ENCODE measurements around the gene SLC16A2. TPM values are rescaled to one million over a fixed set of nuclear protein-coding genes. Genes with fewer than 3 reads are reported as not detected.

SLC16A2 gene
- total RNA-seq, 1 experiment from 2014 or later, result 0.32 TPM

DNA sequence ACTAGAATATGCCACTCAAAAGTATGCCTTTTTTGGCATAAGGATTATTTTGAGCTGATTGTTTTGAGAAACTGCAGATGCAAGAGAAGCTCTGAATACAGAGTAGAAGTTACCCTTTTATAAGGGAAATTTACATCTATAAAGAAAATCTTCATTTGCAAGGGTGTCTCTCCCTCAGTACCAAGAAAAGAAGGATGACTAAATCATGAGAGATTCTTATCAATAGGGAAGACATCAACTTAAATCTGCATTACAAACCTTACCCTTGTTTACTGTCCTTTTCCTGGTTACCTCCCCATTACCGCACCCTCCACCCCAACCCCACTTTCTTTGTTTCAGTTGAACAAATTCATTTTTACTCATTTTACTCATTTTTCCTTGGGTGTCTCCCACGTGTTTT is 130.6 kb downstream of the SLC16A2 start:
- ChIA-PET RAD21 (ENCODE audit: low non-redundant PET in 1 of 2, low total read pairs in 2 of 2, uncharacterized antibody in 2 of 2, unreplicated experiment in 2 of 2) (no interaction called here), POLR2A (no interaction called here), CTCF (no interaction called here)
- H3K9me2 ChIP-seq (ENCODE audit: insufficient read depth), result no peaks in the 10 kb centered on the region
- no peaks in the 10 kb centered on the region for H4K20me1 ChIP-seq (ENCODE audit: insufficient read depth)
- no peak overlapping the region for H3K4me3 ChIP-seq (replicated peaks in 1 of 2; ENCODE audit: low read depth in 1 of 2, low read length in 2 of 2)
- H3K27ac ChIP-seq (ENCODE audit: low read depth, low read length), result no peak overlapping the region
- H3K9ac ChIP-seq (ENCODE audit: low read length), result no peak overlapping the region
- BruUV-seq (replicated peaks), result no TSS peak
- intact Hi-C loops (cut with micrococcal nuclease), result loop anchor here (5.0 to 10.0 kb wide), 3 partner anchors 210 to 1053 kb away; no protein-coding TSS in a partner anchor
- TF ChIP-seq POLR2AphosphoS5 (IDR thresholded peaks at IDR 0.05; ENCODE audit: low read depth, low read length), result no peak
- TF ChIP-seq, protein P1, sequence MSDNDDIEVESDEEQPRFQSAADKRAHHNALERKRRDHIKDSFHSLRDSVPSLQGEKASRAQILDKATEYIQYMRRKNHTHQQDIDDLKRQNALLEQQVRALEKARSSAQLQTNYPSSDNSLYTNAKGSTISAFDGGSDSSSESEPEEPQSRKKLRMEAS (IDR thresholded peaks at IDR 0.05), result no peak
- no peak for TF ChIP-seq ZNF274 (IDR thresholded peaks at IDR 0.05; ENCODE audit: low read depth, low read length)
- TF ChIP-seq EZH2phosphoT487 (IDR thresholded peaks at IDR 0.05; ENCODE audit: borderline replicate concordance), result no peak
- no peak for TF ChIP-seq EZH2 (IDR thresholded peaks at IDR 0.05)
- no peak for TF ChIP-seq SRF (IDR thresholded peaks at IDR 0.05; ENCODE audit: low read depth)
- TF ChIP-seq, protein P2, sequence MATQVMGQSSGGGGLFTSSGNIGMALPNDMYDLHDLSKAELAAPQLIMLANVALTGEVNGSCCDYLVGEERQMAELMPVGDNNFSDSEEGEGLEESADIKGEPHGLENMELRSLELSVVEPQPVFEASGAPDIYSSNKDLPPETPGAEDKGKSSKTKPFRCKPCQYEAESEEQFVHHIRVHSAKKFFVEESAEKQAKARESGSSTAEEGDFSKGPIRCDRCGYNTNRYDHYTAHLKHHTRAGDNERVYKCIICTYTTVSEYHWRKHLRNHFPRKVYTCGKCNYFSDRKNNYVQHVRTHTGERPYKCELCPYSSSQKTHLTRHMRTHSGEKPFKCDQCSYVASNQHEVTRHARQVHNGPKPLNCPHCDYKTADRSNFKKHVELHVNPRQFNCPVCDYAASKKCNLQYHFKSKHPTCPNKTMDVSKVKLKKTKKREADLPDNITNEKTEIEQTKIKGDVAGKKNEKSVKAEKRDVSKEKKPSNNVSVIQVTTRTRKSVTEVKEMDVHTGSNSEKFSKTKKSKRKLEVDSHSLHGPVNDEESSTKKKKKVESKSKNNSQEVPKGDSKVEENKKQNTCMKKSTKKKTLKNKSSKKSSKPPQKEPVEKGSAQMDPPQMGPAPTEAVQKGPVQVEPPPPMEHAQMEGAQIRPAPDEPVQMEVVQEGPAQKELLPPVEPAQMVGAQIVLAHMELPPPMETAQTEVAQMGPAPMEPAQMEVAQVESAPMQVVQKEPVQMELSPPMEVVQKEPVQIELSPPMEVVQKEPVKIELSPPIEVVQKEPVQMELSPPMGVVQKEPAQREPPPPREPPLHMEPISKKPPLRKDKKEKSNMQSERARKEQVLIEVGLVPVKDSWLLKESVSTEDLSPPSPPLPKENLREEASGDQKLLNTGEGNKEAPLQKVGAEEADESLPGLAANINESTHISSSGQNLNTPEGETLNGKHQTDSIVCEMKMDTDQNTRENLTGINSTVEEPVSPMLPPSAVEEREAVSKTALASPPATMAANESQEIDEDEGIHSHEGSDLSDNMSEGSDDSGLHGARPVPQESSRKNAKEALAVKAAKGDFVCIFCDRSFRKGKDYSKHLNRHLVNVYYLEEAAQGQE (IDR thresholded peaks at IDR 0.05; ENCODE audit: low read depth), result no peak
- TF ChIP-seq JUND (IDR thresholded peaks at IDR 0.05), result no peak
- no peak for TF ChIP-seq FOSL1 (IDR thresholded peaks at IDR 0.05; ENCODE audit: low read depth)
- TF ChIP-seq ELF1 (IDR thresholded peaks at IDR 0.05; ENCODE audit: borderline replicate concordance, low read depth), result no peak
- TF ChIP-seq, protein P3, sequence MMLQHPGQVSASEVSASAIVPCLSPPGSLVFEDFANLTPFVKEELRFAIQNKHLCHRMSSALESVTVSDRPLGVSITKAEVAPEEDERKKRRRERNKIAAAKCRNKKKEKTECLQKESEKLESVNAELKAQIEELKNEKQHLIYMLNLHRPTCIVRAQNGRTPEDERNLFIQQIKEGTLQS (IDR thresholded peaks at IDR 0.05), result no peak
- no peak for TF ChIP-seq ZFX (IDR thresholded peaks at IDR 0.05)
- no peak for TF ChIP-seq EGR1 (IDR thresholded peaks at IDR 0.05; ENCODE audit: low read depth)
- no peak for TF ChIP-seq ZBTB33 (IDR thresholded peaks at IDR 0.05; ENCODE audit: extremely low read depth, insufficient replicate concordance, low read length)
- TF ChIP-seq CBX3 (IDR thresholded peaks at IDR 0.05; ENCODE audit: low read depth), result no peak
- no peak for TF ChIP-seq SIN3A (IDR thresholded peaks at IDR 0.05; ENCODE audit: low read depth)
- TF ChIP-seq RAD21 (IDR thresholded peaks at IDR 0.05; ENCODE audit: low read depth), result no peak
- TF ChIP-seq CEBPB (IDR thresholded peaks at IDR 0.05; ENCODE audit: low read depth), result no peak
- TF ChIP-seq SP1 (IDR thresholded peaks at IDR 0.05; ENCODE audit: low read depth), result no peak
- H3K36me3 ChIP-seq (ENCODE audit: control insufficient read depth in 1 of 2, insufficient read depth in 2 of 2, low read length in 2 of 2), result no peaks in the 10 kb centered on the region
- no peaks in the 10 kb centered on the region for H3K27me3 ChIP-seq (ENCODE audit: insufficient read depth, low read length)
- H3K4me2 ChIP-seq (ENCODE audit: low read length), result no peak overlapping the region
- no peak for ATAC-seq
- H3K79me2 ChIP-seq (ENCODE audit: insufficient read depth, low read length), result no peaks in the 10 kb centered on the region
- no peaks in the 10 kb centered on the region for H3K9me3 ChIP-seq (ENCODE audit: control insufficient read depth in 1 of 2, insufficient read depth in 1 of 2, low read depth in 1 of 2, low read length in 2 of 2)
- no peak for DNase-seq (ENCODE audit: low read depth, low spot score)
- H3K4me1 ChIP-seq (ENCODE audit: control insufficient read depth in 1 of 2, insufficient read depth in 2 of 2, low read length in 2 of 2), result no peaks in the 10 kb centered on the region
- H2AFZ ChIP-seq (ENCODE audit: low read depth, low read length, poor library complexity, severe bottlenecking), result no peak overlapping the region

All from HCT116 (cell line).